ENCODE data around the gene PFDN1. TPM values are rescaled to one million over a fixed set of nuclear protein-coding genes. Genes with fewer than 3 reads are reported as not detected.

The PFDN1 gene
- polyA plus RNA-seq, 1 donor from 2014 or later: 147 TPM

GRCh38 chr5:140215276-140215675 lies 87.6 kb downstream of the PFDN1 start:
- Histone ChIP-seq H3K9me3 (ENCODE audit: low read length) (no peaks in the 10 kb centered on the region), H3K36me3 (ENCODE audit: insufficient read depth, low read length) (no peaks in the 10 kb centered on the region), H3K4me2 (ENCODE audit: low read length) (no peak overlapping the region), H4K20me1 (ENCODE audit: insufficient read depth) (no peaks in the 10 kb centered on the region), H3K27ac (ENCODE audit: low read length) (no peak overlapping the region), H3K9ac (ENCODE audit: low read length) (no peak overlapping the region), H3K4me3 (ENCODE audit: low read length) (no peak overlapping the region), H2AFZ (ENCODE audit: low read depth, low read length) (no peak overlapping the region), H3K9me2 (ENCODE audit: insufficient read depth, low read length) (no peaks in the 10 kb centered on the region), H3K79me2 (replicated peaks; ENCODE audit: insufficient read depth, low read length) (no peaks in the 10 kb centered on the region), H3K27me3 (ENCODE audit: insufficient read depth, low read depth, low read length) (no peaks in the 10 kb centered on the region), H3F3A (ENCODE audit: insufficient read depth, low read length, poor library complexity, severe bottlenecking) (no peaks in the 10 kb centered on the region)
- TF ChIP-seq EZH2 (IDR thresholded peaks at IDR 0.05; ENCODE audit: borderline replicate concordance, insufficient read depth, low read length, poor library complexity, severe bottlenecking): no peak
- no peak for TF ChIP-seq POLR2AphosphoS5 (IDR thresholded peaks at IDR 0.05)
- TF ChIP-seq, protein P1, sequence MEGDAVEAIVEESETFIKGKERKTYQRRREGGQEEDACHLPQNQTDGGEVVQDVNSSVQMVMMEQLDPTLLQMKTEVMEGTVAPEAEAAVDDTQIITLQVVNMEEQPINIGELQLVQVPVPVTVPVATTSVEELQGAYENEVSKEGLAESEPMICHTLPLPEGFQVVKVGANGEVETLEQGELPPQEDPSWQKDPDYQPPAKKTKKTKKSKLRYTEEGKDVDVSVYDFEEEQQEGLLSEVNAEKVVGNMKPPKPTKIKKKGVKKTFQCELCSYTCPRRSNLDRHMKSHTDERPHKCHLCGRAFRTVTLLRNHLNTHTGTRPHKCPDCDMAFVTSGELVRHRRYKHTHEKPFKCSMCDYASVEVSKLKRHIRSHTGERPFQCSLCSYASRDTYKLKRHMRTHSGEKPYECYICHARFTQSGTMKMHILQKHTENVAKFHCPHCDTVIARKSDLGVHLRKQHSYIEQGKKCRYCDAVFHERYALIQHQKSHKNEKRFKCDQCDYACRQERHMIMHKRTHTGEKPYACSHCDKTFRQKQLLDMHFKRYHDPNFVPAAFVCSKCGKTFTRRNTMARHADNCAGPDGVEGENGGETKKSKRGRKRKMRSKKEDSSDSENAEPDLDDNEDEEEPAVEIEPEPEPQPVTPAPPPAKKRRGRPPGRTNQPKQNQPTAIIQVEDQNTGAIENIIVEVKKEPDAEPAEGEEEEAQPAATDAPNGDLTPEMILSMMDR (IDR thresholded peaks at IDR 0.05; ENCODE audit: poor library complexity, severe bottlenecking): no peak
- TF ChIP-seq TAF1 (IDR thresholded peaks at IDR 0.05; ENCODE audit: low read depth): no peak
- TF ChIP-seq EP300 (conservative IDR thresholded peaks at IDR 0.05; ENCODE audit: poor library complexity, severe bottlenecking): no peak
- TF ChIP-seq REST (IDR thresholded peaks at IDR 0.05; ENCODE audit: borderline replicate concordance): no peak
- no peak for TF ChIP-seq SMC3 (conservative IDR thresholded peaks at IDR 0.05; ENCODE audit: poor library complexity)
- TF ChIP-seq RAD21 (conservative IDR thresholded peaks at IDR 0.05): no peak
- TF ChIP-seq MXI1 (conservative IDR thresholded peaks at IDR 0.05; ENCODE audit: poor library complexity, severe bottlenecking): no peak

DNA sequence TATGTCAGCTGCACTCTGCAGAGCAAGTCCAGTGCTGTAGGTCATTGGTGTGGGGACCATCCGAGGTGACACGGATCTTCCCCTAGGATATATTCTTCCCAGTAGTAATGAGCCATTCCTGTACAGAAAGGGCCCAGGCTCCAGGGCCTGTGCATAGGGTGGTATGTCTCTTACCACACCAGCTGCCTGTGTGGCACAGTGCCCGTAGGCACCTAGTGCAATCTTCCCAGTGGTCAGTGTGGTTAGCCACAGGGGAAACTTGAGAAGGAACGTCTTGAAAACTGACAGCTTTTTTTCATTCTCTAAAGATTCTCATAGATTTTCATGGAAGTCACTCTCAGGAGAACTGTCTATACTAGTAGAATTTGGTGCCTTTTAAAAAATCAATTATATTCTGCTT lies 88.1 kb downstream of the PFDN1 start:
- no peaks in the 10 kb centered on the region for H3K9me3 ChIP-seq (ENCODE audit: low read length)
- H3K79me2 ChIP-seq (replicated peaks; ENCODE audit: insufficient read depth, low read length): no peaks in the 10 kb centered on the region
- TF ChIP-seq RAD21 (conservative IDR thresholded peaks at IDR 0.05): no peak
- TF ChIP-seq POLR2AphosphoS5 (IDR thresholded peaks at IDR 0.05): no peak
- TF ChIP-seq TAF1 (IDR thresholded peaks at IDR 0.05; ENCODE audit: low read depth): no peak
- TF ChIP-seq MXI1 (conservative IDR thresholded peaks at IDR 0.05; ENCODE audit: poor library complexity, severe bottlenecking): no peak
- no peaks in the 10 kb centered on the region for H3K27me3 ChIP-seq (ENCODE audit: insufficient read depth, low read depth, low read length)
- H3F3A ChIP-seq (ENCODE audit: insufficient read depth, low read length, poor library complexity, severe bottlenecking): no peaks in the 10 kb centered on the region
- no peak overlapping the region for H3K4me3 ChIP-seq (ENCODE audit: low read length)
- H4K20me1 ChIP-seq (ENCODE audit: insufficient read depth): no peaks in the 10 kb centered on the region
- no peaks in the 10 kb centered on the region for H3K36me3 ChIP-seq (ENCODE audit: insufficient read depth, low read length)
- no peak overlapping the region for H3K9ac ChIP-seq (ENCODE audit: low read length)
- H3K9me2 ChIP-seq (ENCODE audit: insufficient read depth, low read length): no peaks in the 10 kb centered on the region
- H3K4me2 ChIP-seq (ENCODE audit: low read length): no peak overlapping the region
- no peak overlapping the region for H2AFZ ChIP-seq (ENCODE audit: low read depth, low read length)
- no peak overlapping the region for H3K27ac ChIP-seq (ENCODE audit: low read length)
